ENCODE results near the gene TRIM46.
"Not testable (repeated sequence)": the region's sequence is repeated elsewhere in the genome, so short reads cannot be mapped to it uniquely, and the experiment has no call there.

Gene TRIM46

GRCh38 chr1:155182052-155182550 lies 8.5 kb downstream of the TRIM46 start:
- H2AFZ ChIP-seq (ENCODE audit: low read length, unreplicated experiment), result no peak overlapping the region
- H3K27ac ChIP-seq (ENCODE audit: low read depth, low read length), result no peak overlapping the region
- H3K79me2 ChIP-seq (ENCODE audit: control insufficient read depth, insufficient read depth, low read length, unreplicated experiment), result no peaks in the 10 kb centered on the region
- H3K27me3 ChIP-seq (ENCODE audit: insufficient read depth, low read length), result no peaks in the 10 kb centered on the region
- H3K4me1 ChIP-seq (ENCODE audit: control insufficient read depth, insufficient read depth, low read length, unreplicated experiment), result no peaks in the 10 kb centered on the region
- H3K36me3 ChIP-seq (ENCODE audit: insufficient read depth, low read length), result no peaks in the 10 kb centered on the region; the same call in 1 of the 2 replicates
- H3K4me3 ChIP-seq (ENCODE audit: low read depth, low read length), result no peak overlapping the region

GRCh38 chr1:155183775-155184221 lies 10.1 kb downstream of the TRIM46 start:
- H3K4me1 ChIP-seq (ENCODE audit: control insufficient read depth, insufficient read depth, low read length, unreplicated experiment), result no peaks in the 10 kb centered on the region
- no peaks in the 10 kb centered on the region for H3K27me3 ChIP-seq (ENCODE audit: insufficient read depth, low read length)
- no peak overlapping the region for H3K27ac ChIP-seq (ENCODE audit: low read depth, low read length)

GRCh38 chr1:155184351-155184811 lies 10.7 kb downstream of the TRIM46 start:
- Histone ChIP-seq H2AFZ (ENCODE audit: low read length, unreplicated experiment) (no peak overlapping the region), H3K4me3 (ENCODE audit: low read depth, low read length) (no peak overlapping the region), H3K27me3 (ENCODE audit: insufficient read depth, low read length) (no peaks in the 10 kb centered on the region), H3K79me2 (ENCODE audit: control insufficient read depth, insufficient read depth, low read length, unreplicated experiment) (no peaks in the 10 kb centered on the region), H3K36me3 (ENCODE audit: insufficient read depth, low read length) (no peaks in the 10 kb centered on the region; the same call in 1 of the 2 replicates), H3K4me1 (ENCODE audit: control insufficient read depth, insufficient read depth, low read length, unreplicated experiment) (no peaks in the 10 kb centered on the region), H3K27ac (ENCODE audit: low read depth, low read length) (no peak overlapping the region)

More at GRCh38 chr1:155183775-155184221, 10.1 kb downstream of the TRIM46 start:
- no peak overlapping the region for H2AFZ ChIP-seq (ENCODE audit: low read length, unreplicated experiment)
- H3K79me2 ChIP-seq (ENCODE audit: control insufficient read depth, insufficient read depth, low read length, unreplicated experiment), result no peaks in the 10 kb centered on the region
- no peak overlapping the region for H3K4me3 ChIP-seq (ENCODE audit: low read depth, low read length)
- no peaks in the 10 kb centered on the region; the same call in 1 of the 2 replicates for H3K36me3 ChIP-seq (ENCODE audit: insufficient read depth, low read length)

GRCh38 chr1:155184835-155185782 lies 11.5 kb downstream of the TRIM46 start:
- Histone ChIP-seq H3K36me3 (ENCODE audit: insufficient read depth, low read length) (no peaks in the 10 kb centered on the region), H3K27ac (ENCODE audit: low read depth, low read length) (no peak overlapping the region), H3K79me2 (ENCODE audit: control insufficient read depth, insufficient read depth, low read length, unreplicated experiment) (no peaks in the 10 kb centered on the region), H3K27me3 (ENCODE audit: insufficient read depth, low read length) (no peaks in the 10 kb centered on the region), H2AFZ (ENCODE audit: low read length, unreplicated experiment) (no peak overlapping the region), H3K4me1 (ENCODE audit: control insufficient read depth, insufficient read depth, low read length, unreplicated experiment) (no peaks in the 10 kb centered on the region), H3K4me3 (ENCODE audit: low read depth, low read length) (no peak overlapping the region)

- Histone ChIP-seq H3K4me3 (ENCODE audit: low read depth, low read length) (no peak overlapping the region), H3K4me1 (ENCODE audit: control insufficient read depth, insufficient read depth, low read length, unreplicated experiment) (no peaks in the 10 kb centered on the region), H3K27me3 (ENCODE audit: insufficient read depth, low read length) (no peaks in the 10 kb centered on the region), H3K79me2 (ENCODE audit: control insufficient read depth, insufficient read depth, low read length, unreplicated experiment) (no peaks in the 10 kb centered on the region), H3K27ac (ENCODE audit: low read depth, low read length) (no peak overlapping the region), H3K36me3 (ENCODE audit: insufficient read depth, low read length) (no peaks in the 10 kb centered on the region), H2AFZ (ENCODE audit: low read length, unreplicated experiment) (no peak overlapping the region)
These were observed 12.1 kb downstream of the TRIM46 start for GRCh38 chr1:155185783-155186066.

DNA sequence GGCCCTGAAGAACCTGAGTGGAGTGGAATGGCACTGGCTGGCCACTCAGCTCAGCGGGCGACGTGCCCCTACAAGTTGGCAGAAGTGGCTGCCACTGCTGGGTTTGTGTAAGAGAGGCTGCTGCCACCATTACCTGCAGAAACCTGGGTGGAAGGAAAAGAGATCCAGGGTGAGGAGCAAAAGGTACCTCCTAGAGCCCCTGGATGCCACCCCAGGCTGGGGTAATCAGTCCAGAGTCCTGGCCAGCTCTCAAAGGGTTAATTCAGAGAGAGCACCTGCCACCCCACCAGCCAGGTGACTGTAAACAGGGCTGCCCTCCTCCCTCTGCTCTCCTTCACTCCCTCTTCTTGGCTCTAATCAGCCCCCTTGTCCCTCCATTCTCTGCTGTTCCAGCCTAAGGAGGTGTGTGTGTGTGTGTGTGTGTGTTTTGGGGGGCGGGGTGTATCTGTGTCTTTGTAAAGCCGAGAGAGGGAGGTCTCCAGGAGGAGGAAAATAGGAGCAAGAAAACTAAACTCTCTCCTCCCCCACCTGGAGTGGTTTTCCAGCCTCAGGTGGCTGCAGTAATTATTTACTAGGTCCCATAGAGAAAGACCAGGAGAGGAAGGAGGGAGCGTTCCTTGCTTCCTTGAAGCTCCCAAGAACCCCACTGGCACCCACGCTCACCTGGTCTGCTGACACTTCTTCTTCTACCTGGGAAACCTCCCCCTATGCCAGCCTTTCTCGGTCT lies 12.6 kb downstream of the TRIM46 start:
- Histone ChIP-seq H3K4me1 (ENCODE audit: control insufficient read depth, insufficient read depth, low read length, unreplicated experiment) (no peaks in the 10 kb centered on the region), H3K36me3 (ENCODE audit: insufficient read depth, low read length) (no peaks in the 10 kb centered on the region), H3K79me2 (ENCODE audit: control insufficient read depth, insufficient read depth, low read length, unreplicated experiment) (no peaks in the 10 kb centered on the region), H3K27ac (ENCODE audit: low read depth, low read length) (no peak overlapping the region), H3K27me3 (ENCODE audit: insufficient read depth, low read length) (no peaks in the 10 kb centered on the region), H3K4me3 (ENCODE audit: low read depth, low read length) (no peak overlapping the region), H2AFZ (ENCODE audit: low read length, unreplicated experiment) (no peak overlapping the region)

DNA sequence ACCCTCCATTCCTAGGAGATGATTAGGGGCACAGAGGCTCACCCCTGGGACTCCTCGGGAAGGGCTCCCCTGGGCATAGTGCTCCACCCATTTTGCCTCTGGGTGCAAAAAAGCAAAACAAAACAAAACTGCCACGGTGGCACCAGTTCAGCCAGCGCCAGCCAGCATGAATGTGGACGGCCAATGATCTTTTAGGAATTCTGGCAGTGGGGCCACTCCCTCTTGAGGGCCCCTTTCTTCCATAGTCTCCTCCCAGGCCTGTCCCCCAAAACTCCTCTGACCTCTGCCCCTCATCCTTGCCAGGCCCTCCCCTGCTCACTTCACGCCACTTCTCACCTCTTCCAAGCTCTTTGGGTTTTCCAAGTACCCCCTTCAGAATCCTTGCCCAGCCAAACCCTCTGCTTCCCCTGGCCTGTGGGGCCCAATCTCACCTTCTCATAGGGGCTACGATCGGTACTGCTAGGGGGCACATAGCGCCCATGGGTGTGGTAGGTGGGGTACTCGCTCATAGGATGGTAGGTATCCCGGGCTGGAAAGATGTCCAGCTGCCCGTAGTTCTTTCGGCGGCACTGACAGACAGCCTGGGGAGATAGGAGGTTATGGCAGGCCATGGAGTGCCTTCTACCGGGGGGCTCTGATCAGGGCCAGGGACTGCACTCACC lies 13.3 kb downstream of the TRIM46 start:
- no peaks in the 10 kb centered on the region for H3K27me3 ChIP-seq (ENCODE audit: insufficient read depth, low read length)
- no peak overlapping the region for H3K4me3 ChIP-seq (ENCODE audit: low read depth, low read length)
- no peak overlapping the region for H2AFZ ChIP-seq (ENCODE audit: low read length, unreplicated experiment)
- H3K79me2 ChIP-seq (ENCODE audit: control insufficient read depth, insufficient read depth, low read length, unreplicated experiment), result no peaks in the 10 kb centered on the region
- no peaks in the 10 kb centered on the region for H3K36me3 ChIP-seq (ENCODE audit: insufficient read depth, low read length)
- no peak overlapping the region for H3K27ac ChIP-seq (ENCODE audit: low read depth, low read length)
- H3K4me1 ChIP-seq (ENCODE audit: control insufficient read depth, insufficient read depth, low read length, unreplicated experiment), result no peaks in the 10 kb centered on the region

DNA sequence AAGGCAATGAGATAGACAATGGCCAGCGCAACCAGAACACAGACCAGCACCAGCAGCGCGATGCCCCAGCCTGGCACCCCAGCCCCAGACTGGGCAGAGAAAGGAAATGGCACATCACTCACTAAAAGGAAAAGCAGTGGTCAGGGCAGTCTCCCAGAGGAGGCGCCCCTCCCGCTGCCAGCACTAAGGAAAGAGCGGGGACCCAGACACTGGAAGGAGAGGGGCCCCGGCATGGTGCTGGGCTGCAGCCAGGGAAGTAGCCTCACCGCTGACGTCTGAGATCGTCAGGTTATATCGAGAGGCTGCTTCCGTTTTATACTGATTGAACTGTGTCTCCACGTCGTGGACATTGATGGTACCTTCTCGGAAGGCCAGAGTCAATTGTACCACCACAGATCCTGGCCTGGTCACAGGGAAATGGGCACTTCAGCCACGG lies 13.8 kb downstream of the TRIM46 start:
- peaks cover 2% of the 10 kb centered on the region for H3K4me1 ChIP-seq (ENCODE audit: control insufficient read depth, insufficient read depth, low read length, unreplicated experiment)

GRCh38 chr1:155188268-155188667 lies 14.6 kb downstream of the TRIM46 start:
- no peaks in the 10 kb centered on the region for H3K36me3 ChIP-seq (ENCODE audit: insufficient read depth, low read length)
- H3K4me1 ChIP-seq (ENCODE audit: control insufficient read depth, insufficient read depth, low read length, unreplicated experiment), result peaks cover 7% of the 10 kb centered on the region
- H3K79me2 ChIP-seq (ENCODE audit: control insufficient read depth, insufficient read depth, low read length, unreplicated experiment), result no peaks in the 10 kb centered on the region
- no peak overlapping the region for H3K4me3 ChIP-seq (ENCODE audit: low read depth, low read length)
- no peak overlapping the region for H3K27ac ChIP-seq (ENCODE audit: low read depth, low read length)
- H3K27me3 ChIP-seq (ENCODE audit: insufficient read depth, low read length), result no peaks in the 10 kb centered on the region
- H2AFZ ChIP-seq (ENCODE audit: low read length, unreplicated experiment), result no peak overlapping the region

More for the DNA sequence above, 13.8 kb downstream of the TRIM46 start:
- Histone ChIP-seq H3K4me3 (ENCODE audit: low read depth, low read length) (no peak overlapping the region), H3K79me2 (ENCODE audit: control insufficient read depth, insufficient read depth, low read length, unreplicated experiment) (no peaks in the 10 kb centered on the region), H3K27ac (ENCODE audit: low read depth, low read length) (no peak overlapping the region), H3K36me3 (ENCODE audit: insufficient read depth, low read length) (no peaks in the 10 kb centered on the region), H3K27me3 (ENCODE audit: insufficient read depth, low read length) (no peaks in the 10 kb centered on the region), H2AFZ (ENCODE audit: low read length, unreplicated experiment) (no peak overlapping the region)

DNA sequence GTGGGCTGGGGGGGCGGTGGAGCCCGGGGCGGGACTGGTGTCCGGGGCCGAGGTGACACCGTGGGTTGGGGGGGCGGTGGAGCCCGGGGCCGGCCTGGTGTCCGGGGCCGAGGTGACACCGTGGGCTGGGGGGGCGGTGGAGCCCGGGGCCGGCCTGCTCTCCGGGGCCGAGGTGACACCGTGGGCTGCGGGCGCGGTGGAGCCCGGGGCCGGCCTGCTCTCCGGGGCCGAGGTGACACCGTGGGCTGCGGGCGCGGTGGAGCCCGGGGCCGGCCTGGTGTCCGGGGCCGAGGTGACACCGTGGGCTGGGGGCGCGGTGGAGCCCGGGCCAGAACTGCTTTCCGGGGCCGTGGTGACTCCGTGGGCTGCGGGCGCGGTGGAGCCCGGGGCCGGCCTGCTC lies 16.3 kb downstream of the TRIM46 start:
- not testable (repeated sequence) for H3K4me1 ChIP-seq (ENCODE audit: control insufficient read depth, insufficient read depth, low read length, unreplicated experiment); H3K27ac ChIP-seq (ENCODE audit: low read depth, low read length); H3K36me3 ChIP-seq (ENCODE audit: insufficient read depth, low read length); H3K4me3 ChIP-seq (ENCODE audit: low read depth, low read length); H3K79me2 ChIP-seq (ENCODE audit: control insufficient read depth, insufficient read depth, low read length, unreplicated experiment); H2AFZ ChIP-seq (ENCODE audit: low read length, unreplicated experiment); H3K27me3 ChIP-seq (ENCODE audit: insufficient read depth, low read length)

All from ACC112 (cell line).